Activated CD4-positive, alpha-beta T cell treated with anti-CD3 and anti-CD28 coated beads, Interleukin-2, amount 50 U/mL, for 4 hours (primary cell): ENCODE results near the gene SNX2.
"Not testable (repeated sequence)": the region's sequence is repeated elsewhere in the genome, so short reads cannot be mapped to it uniquely, and the experiment has no call there.

Experiments used
- DNase-seq, 2 experiments: peaks; one replicate each; pipeline ENCODE4 v3.0.0-alpha.2; 2020

Gene SNX2

GRCh38 chr5:122774861-122775549, at the start of gene SNX2:
Gene SNX2 (plus strand): TSS chr5:122775080. CDS start chr5:122775104, 24 bp downstream.
- DNase-seq, result peak; percentile 80 to 81

- DNase-seq, result no peak
Measured at GRCh38 chr5:122727112-122727541, 47.8 kb upstream of the SNX2 start.

GRCh38 chr5:122730037-122730436, 44.8 kb upstream of the SNX2 start:
- no peak for DNase-seq

- DNase-seq, result no peak
Measured at GRCh38 chr5:122730456-122730855, 44.4 kb upstream of the SNX2 start.

- no peak for DNase-seq
Measured at GRCh38 chr5:122736086-122736845, 38.6 kb upstream of the SNX2 start.

- DNase-seq, result no peak
Measured at GRCh38 chr5:122738088-122738487, 36.8 kb upstream of the SNX2 start.

GRCh38 chr5:122741681-122742080, 33.2 kb upstream of the SNX2 start:
- DNase-seq, result no peak

- no peak for DNase-seq
Measured at GRCh38 chr5:122743261-122743660, 31.6 kb upstream of the SNX2 start.

- DNase-seq, result no peak
Measured at GRCh38 chr5:122745597-122745996, 29.3 kb upstream of the SNX2 start.

GRCh38 chr5:122749886-122750285, 25.0 kb upstream of the SNX2 start:
- no peak for DNase-seq

- no peak for DNase-seq
Measured at GRCh38 chr5:122751293-122751782, 23.5 kb upstream of the SNX2 start.

GRCh38 chr5:122753500-122753899, 21.4 kb upstream of the SNX2 start:
- DNase-seq, result no peak

GRCh38 chr5:122755783-122756182, 19.1 kb upstream of the SNX2 start:
- DNase-seq, result no peak

- no peak for DNase-seq
Measured at GRCh38 chr5:122756264-122756911, 18.5 kb upstream of the SNX2 start.

- no peak for DNase-seq
Measured at GRCh38 chr5:122757285-122757684, 17.6 kb upstream of the SNX2 start.

GRCh38 chr5:122759241-122760070, 15.4 kb upstream of the SNX2 start:
- DNase-seq, result no peak

GRCh38 chr5:122760236-122760635, 14.6 kb upstream of the SNX2 start:
- DNase-seq, result no peak

- DNase-seq, result no peak
Measured at GRCh38 chr5:122761115-122761514, 13.8 kb upstream of the SNX2 start.

- not testable (repeated sequence) for DNase-seq
Measured at GRCh38 chr5:122761896-122762295, 13.0 kb upstream of the SNX2 start.

- no peak for DNase-seq
Measured at GRCh38 chr5:122766130-122766529, 8.8 kb upstream of the SNX2 start.

GRCh38 chr5:122770477-122770876, 4.4 kb upstream of the SNX2 start:
- no peak for DNase-seq

- DNase-seq, result no peak
Measured at GRCh38 chr5:122772446-122772845, 2.4 kb upstream of the SNX2 start.

- DNase-seq, result no peak
Measured at GRCh38 chr5:122773619-122774018, 1.3 kb upstream of the SNX2 start.
